ENCODE results near the gene MAPK12. TPM values are rescaled to one million over a fixed set of nuclear protein-coding genes. Genes with fewer than 3 reads are reported as not detected.
A peak's percentile ranks its signal among the peaks of the same experiment; 100 is the strongest.
"Not testable (repeated sequence)": the region's sequence is repeated elsewhere in the genome, so short reads cannot be mapped to it uniquely, and the experiment has no call there.

Gene MAPK12
- total and polyA plus RNA-seq, 2 experiments from 2014 or later: 12.5 to 33.8 TPM

GRCh38 chr22:50207383-50208140 is 53.9 kb downstream of the MAPK12 start:
- 89% methylated on average over 23 of the region's 23 CpGs for WGBS (ENCODE audit: low lambda C conversion rate, missing lambda C conversion rate)
- H3K9me2 ChIP-seq (replicated peaks; ENCODE audit: insufficient read depth): no peaks in the 10 kb centered on the region
- H3K36me3 ChIP-seq (replicated peaks; ENCODE audit: insufficient read depth, low read depth): no peaks in the 10 kb centered on the region
- peaks cover 7% of the 10 kb centered on the region for H3K4me1 ChIP-seq (ENCODE audit: insufficient read depth)
- no peak overlapping the region for H3K27ac ChIP-seq
- H3K79me2 ChIP-seq: peaks cover 62% of the 10 kb centered on the region
- peaks cover 31% of the 10 kb centered on the region for H4K20me1 ChIP-seq (ENCODE audit: insufficient read depth, poor library complexity, severe bottlenecking)
- no peaks in the 10 kb centered on the region for H3K9me3 ChIP-seq (ENCODE audit: low read depth)
- no peak for DNase-seq (ENCODE audit: low spot score)
- no peak overlapping the region for H2AFZ ChIP-seq
- no peak for TF ChIP-seq EZH2 (IDR thresholded peaks at IDR 0.05; ENCODE audit: borderline replicate concordance)
- TF ChIP-seq CTCF (IDR thresholded peaks at IDR 0.05; ENCODE audit: poor library complexity): no peak
- no peak for TF ChIP-seq EZH2phosphoT487 (IDR thresholded peaks at IDR 0.05; ENCODE audit: low read depth, severe bottlenecking, unreplicated experiment)
- H3K4me3 ChIP-seq: no peak overlapping the region
- no peaks in the 10 kb centered on the region for H3K27me3 ChIP-seq
- H3K4me2 ChIP-seq: no peak overlapping the region

- Histone ChIP-seq H3K36me3 (replicated peaks; ENCODE audit: insufficient read depth, low read depth) (no peaks in the 10 kb centered on the region), H3K27ac (no peak overlapping the region), H3K27me3 (no peaks in the 10 kb centered on the region), H3K4me3 (no peak overlapping the region), H3K4me2 (no peak overlapping the region), H2AFZ (no peak overlapping the region), H3K9me3 (ENCODE audit: low read depth) (no peaks in the 10 kb centered on the region), H3K9me2 (replicated peaks; ENCODE audit: insufficient read depth) (no peaks in the 10 kb centered on the region), H4K20me1 (ENCODE audit: insufficient read depth, poor library complexity, severe bottlenecking) (peaks cover 36% of the 10 kb centered on the region), H3K79me2 (peaks cover 62% of the 10 kb centered on the region), H3K4me1 (ENCODE audit: insufficient read depth) (peaks cover 16% of the 10 kb centered on the region)
- DNase-seq (ENCODE audit: low spot score): peak; percentile 56
- no peak for TF ChIP-seq EZH2phosphoT487 (IDR thresholded peaks at IDR 0.05; ENCODE audit: low read depth, severe bottlenecking, unreplicated experiment)
- TF ChIP-seq CTCF (IDR thresholded peaks at IDR 0.05; ENCODE audit: poor library complexity): peak; percentile 45
- WGBS (ENCODE audit: low lambda C conversion rate, missing lambda C conversion rate): 52% methylated on average over 10 of the region's 10 CpGs
Measured at GRCh38 chr22:50206599-50206998, 54.9 kb downstream of the MAPK12 start.

- peaks cover 38% of the 10 kb centered on the region for H4K20me1 ChIP-seq (ENCODE audit: insufficient read depth, poor library complexity, severe bottlenecking)
- H3K4me3 ChIP-seq: no peak overlapping the region
- H3K9me2 ChIP-seq (replicated peaks; ENCODE audit: insufficient read depth): no peaks in the 10 kb centered on the region
- no peak for TF ChIP-seq EZH2phosphoT487 (IDR thresholded peaks at IDR 0.05; ENCODE audit: low read depth, severe bottlenecking, unreplicated experiment)
- no peak for TF ChIP-seq CTCF (IDR thresholded peaks at IDR 0.05; ENCODE audit: poor library complexity)
- TF ChIP-seq EZH2 (IDR thresholded peaks at IDR 0.05; ENCODE audit: borderline replicate concordance): no peak
- H2AFZ ChIP-seq: no peak overlapping the region
- H3K27ac ChIP-seq: no peak overlapping the region
- no peaks in the 10 kb centered on the region for H3K9me3 ChIP-seq (ENCODE audit: low read depth)
- DNase-seq (ENCODE audit: low spot score): no peak
- peaks cover 17% of the 10 kb centered on the region for H3K4me1 ChIP-seq (ENCODE audit: insufficient read depth)
- H3K27me3 ChIP-seq: no peaks in the 10 kb centered on the region
- no peak overlapping the region for H3K4me2 ChIP-seq
- WGBS (ENCODE audit: low lambda C conversion rate, missing lambda C conversion rate): 92% methylated on average over 44 of the region's 45 CpGs
- no peaks in the 10 kb centered on the region for H3K36me3 ChIP-seq (replicated peaks; ENCODE audit: insufficient read depth, low read depth)
- H3K79me2 ChIP-seq: peaks cover 59% of the 10 kb centered on the region
Measured at GRCh38 chr22:50205781-50206569, 55.5 kb downstream of the MAPK12 start.

GRCh38 chr22:50204998-50205397 is 56.5 kb downstream of the MAPK12 start:
- not testable (repeated sequence) for H3K36me3 ChIP-seq (replicated peaks; ENCODE audit: insufficient read depth, low read depth)

More at GRCh38 chr22:50204998-50205397, 56.5 kb downstream of the MAPK12 start:
- peaks cover 17% of the 10 kb centered on the region for H3K4me1 ChIP-seq (ENCODE audit: insufficient read depth)
- not testable (repeated sequence) for H3K9me2 ChIP-seq (replicated peaks; ENCODE audit: insufficient read depth); DNase-seq (ENCODE audit: low spot score); H3K27ac ChIP-seq; H3K4me2 ChIP-seq; H3K27me3 ChIP-seq; H2AFZ ChIP-seq; H3K9me3 ChIP-seq (ENCODE audit: low read depth); H3K4me3 ChIP-seq
- peaks cover 57% of the 10 kb centered on the region for H3K79me2 ChIP-seq
- peaks cover 38% of the 10 kb centered on the region for H4K20me1 ChIP-seq (ENCODE audit: insufficient read depth, poor library complexity, severe bottlenecking)
- 93% methylated on average over 9 of the region's 9 CpGs for WGBS (ENCODE audit: low lambda C conversion rate, missing lambda C conversion rate)

All from hepatocyte (in vitro differentiated cells).